ENCODE data around the gene DIAPH2. TPM values are rescaled to one million over a fixed set of nuclear protein-coding genes. Genes with fewer than 3 reads are reported as not detected.

The DIAPH2 gene
- total and polyA plus RNA-seq, 2 experiments from 2014 or later, result 7.5 to 8.1 TPM

GRCh38 chrX:97000682-97001368, 316.2 kb downstream of the DIAPH2 start:
- Histone ChIP-seq H4K20me1 (ENCODE audit: insufficient read depth) (no peaks in the 10 kb centered on the region), H3K4me2 (ENCODE audit: unreplicated experiment) (no peak overlapping the region), H3K27ac (no peak overlapping the region), H3K79me2 (ENCODE audit: insufficient read depth) (no peaks in the 10 kb centered on the region), H2AFZ (no peak overlapping the region), H3K4me3 (no peak overlapping the region), H3K27me3 (replicated peaks; ENCODE audit: insufficient read depth) (no peaks in the 10 kb centered on the region), H3F3A (ENCODE audit: insufficient read depth) (no peaks in the 10 kb centered on the region), H3K9me2 (ENCODE audit: insufficient read depth) (no peaks in the 10 kb centered on the region), H3K36me3 (ENCODE audit: low read depth) (no peaks in the 10 kb centered on the region), H3K4me1 (ENCODE audit: insufficient read depth) (no peaks in the 10 kb centered on the region), H3K9ac (no peak overlapping the region), H3K9me3 (ENCODE audit: low read depth) (no peaks in the 10 kb centered on the region)
- in situ Hi-C loops (cut with MboI), result no loop called here
- TF ChIP-seq EZH2phosphoT487 (IDR thresholded peaks at IDR 0.05; ENCODE audit: insufficient read depth, low read depth) (no peak), EZH2 (IDR thresholded peaks at IDR 0.05; ENCODE audit: insufficient read depth, poor library complexity, severe bottlenecking) (no peak)
- DNase-seq, result no peak

GRCh38 chrX:97006167-97006566, 321.5 kb downstream of the DIAPH2 start:
- no peak overlapping the region for H3K4me3 ChIP-seq
- H3K9me3 ChIP-seq (ENCODE audit: low read depth), result no peaks in the 10 kb centered on the region
- no peak overlapping the region for H3K27ac ChIP-seq
- WGBS, 2 experiments (ENCODE audit: low coverage in 1 of 2, low lambda C conversion rate in 2 of 2, missing lambda C conversion rate in 2 of 2), result 62 to 71% methylated on average over 3 of the region's 3 CpGs
- no peaks in the 10 kb centered on the region for H4K20me1 ChIP-seq (ENCODE audit: insufficient read depth)
- H2AFZ ChIP-seq, result no peak overlapping the region
- in situ Hi-C loops (cut with MboI), result no loop called here
- no peak overlapping the region for H3K4me2 ChIP-seq (ENCODE audit: unreplicated experiment)
- no peaks in the 10 kb centered on the region for H3K27me3 ChIP-seq (replicated peaks; ENCODE audit: insufficient read depth)
- no peaks in the 10 kb centered on the region for H3K9me2 ChIP-seq (ENCODE audit: insufficient read depth)
- no peaks in the 10 kb centered on the region for H3K4me1 ChIP-seq (ENCODE audit: insufficient read depth)
- no peak for DNase-seq
- H3K79me2 ChIP-seq (ENCODE audit: insufficient read depth), result no peaks in the 10 kb centered on the region
- H3F3A ChIP-seq (ENCODE audit: insufficient read depth), result no peaks in the 10 kb centered on the region
- no peak overlapping the region for H3K9ac ChIP-seq
- H3K36me3 ChIP-seq (ENCODE audit: low read depth), result no peaks in the 10 kb centered on the region
- TF ChIP-seq EZH2phosphoT487 (IDR thresholded peaks at IDR 0.05; ENCODE audit: insufficient read depth, low read depth), result no peak
- no peak for TF ChIP-seq EZH2 (IDR thresholded peaks at IDR 0.05; ENCODE audit: insufficient read depth, poor library complexity, severe bottlenecking)

GRCh38 chrX:97009391-97009790, 324.7 kb downstream of the DIAPH2 start:
- Histone ChIP-seq H3K9me3 (ENCODE audit: low read depth) (no peaks in the 10 kb centered on the region), H3K79me2 (ENCODE audit: insufficient read depth) (no peaks in the 10 kb centered on the region), H3K27me3 (replicated peaks; ENCODE audit: insufficient read depth) (no peaks in the 10 kb centered on the region), H3K36me3 (ENCODE audit: low read depth) (no peaks in the 10 kb centered on the region), H3K4me1 (ENCODE audit: insufficient read depth) (no peaks in the 10 kb centered on the region), H3K9ac (no peak overlapping the region), H3F3A (ENCODE audit: insufficient read depth) (no peaks in the 10 kb centered on the region), H3K4me2 (ENCODE audit: unreplicated experiment) (no peak overlapping the region), H3K4me3 (no peak overlapping the region), H3K9me2 (ENCODE audit: insufficient read depth) (no peaks in the 10 kb centered on the region), H3K27ac (no peak overlapping the region), H2AFZ (no peak overlapping the region), H4K20me1 (ENCODE audit: insufficient read depth) (no peaks in the 10 kb centered on the region)
- DNase-seq, result no peak
- in situ Hi-C loops (cut with MboI), result no loop called here
- TF ChIP-seq EZH2phosphoT487 (IDR thresholded peaks at IDR 0.05; ENCODE audit: insufficient read depth, low read depth) (no peak), EZH2 (IDR thresholded peaks at IDR 0.05; ENCODE audit: insufficient read depth, poor library complexity, severe bottlenecking) (no peak)

GRCh38 chrX:97011540-97011939, 326.9 kb downstream of the DIAPH2 start:
- H2AFZ ChIP-seq, result no peak overlapping the region
- no peaks in the 10 kb centered on the region for H3K9me2 ChIP-seq (ENCODE audit: insufficient read depth)
- no peak overlapping the region for H3K4me3 ChIP-seq
- no peak for DNase-seq
- H3K27ac ChIP-seq, result no peak overlapping the region
- H3K79me2 ChIP-seq (ENCODE audit: insufficient read depth), result no peaks in the 10 kb centered on the region
- no peaks in the 10 kb centered on the region for H4K20me1 ChIP-seq (ENCODE audit: insufficient read depth)
- no peak overlapping the region for H3K4me2 ChIP-seq (ENCODE audit: unreplicated experiment)
- H3K9ac ChIP-seq, result no peak overlapping the region
- H3K9me3 ChIP-seq (ENCODE audit: low read depth), result no peaks in the 10 kb centered on the region
- no peaks in the 10 kb centered on the region for H3K4me1 ChIP-seq (ENCODE audit: insufficient read depth)
- no peaks in the 10 kb centered on the region for H3K27me3 ChIP-seq (replicated peaks; ENCODE audit: insufficient read depth)
- no peaks in the 10 kb centered on the region for H3K36me3 ChIP-seq (ENCODE audit: low read depth)
- in situ Hi-C loops (cut with MboI), result no loop called here
- WGBS, 2 experiments (ENCODE audit: low coverage in 1 of 2, low lambda C conversion rate in 2 of 2, missing lambda C conversion rate in 2 of 2), result 95 to 100% methylated on average over 1 to 6 of the region's 6 CpGs
- TF ChIP-seq EZH2 (IDR thresholded peaks at IDR 0.05; ENCODE audit: insufficient read depth, poor library complexity, severe bottlenecking), result no peak
- TF ChIP-seq EZH2phosphoT487 (IDR thresholded peaks at IDR 0.05; ENCODE audit: insufficient read depth, low read depth), result no peak
- H3F3A ChIP-seq (ENCODE audit: insufficient read depth), result no peaks in the 10 kb centered on the region

GRCh38 chrX:97016106-97016505, 331.5 kb downstream of the DIAPH2 start:
- H3K4me2 ChIP-seq (ENCODE audit: unreplicated experiment), result peak overlapping the region; percentile 53
- H3K36me3 ChIP-seq (ENCODE audit: low read depth), result no peaks in the 10 kb centered on the region
- no peaks in the 10 kb centered on the region for H3K27me3 ChIP-seq (replicated peaks; ENCODE audit: insufficient read depth)
- peak overlapping the region; percentile 18; the same call in 1 of the 2 replicates for H3K4me3 ChIP-seq
- no peaks in the 10 kb centered on the region for H3K4me1 ChIP-seq (ENCODE audit: insufficient read depth)
- no peaks in the 10 kb centered on the region for H3K9me2 ChIP-seq (ENCODE audit: insufficient read depth)
- in situ Hi-C loops (cut with MboI), result no loop called here
- H3K9me3 ChIP-seq (ENCODE audit: low read depth), result no peaks in the 10 kb centered on the region
- H3K9ac ChIP-seq, result no peak overlapping the region
- WGBS, 2 experiments (ENCODE audit: low coverage in 1 of 2, low lambda C conversion rate in 2 of 2, missing lambda C conversion rate in 2 of 2), result 8% methylated on average over 2 of the region's 2 CpGs
- no peak overlapping the region for H3K27ac ChIP-seq
- H4K20me1 ChIP-seq (ENCODE audit: insufficient read depth), result no peaks in the 10 kb centered on the region
- H3K79me2 ChIP-seq (ENCODE audit: insufficient read depth), result no peaks in the 10 kb centered on the region
- DNase-seq, result peak; percentile 4
- no peak overlapping the region for H2AFZ ChIP-seq
- no peaks in the 10 kb centered on the region for H3F3A ChIP-seq (ENCODE audit: insufficient read depth)
- no peak for TF ChIP-seq EZH2phosphoT487 (IDR thresholded peaks at IDR 0.05; ENCODE audit: insufficient read depth, low read depth)

Data from GM23248 (cell line).